ENCODE results near the gene AMBP.

Gene AMBP

GRCh38 chr9:114112778-114113584, 34.9 kb upstream of the AMBP start:
- no peak for DNase-seq
- H3K4me2 ChIP-seq (ENCODE audit: insufficient read depth, low read length), result no peak overlapping the region
- no peaks in the 10 kb centered on the region for H3K79me2 ChIP-seq (ENCODE audit: insufficient read depth, low read length)
- peaks cover 4% of the 10 kb centered on the region for H3K27me3 ChIP-seq (ENCODE audit: insufficient read depth, low read length, poor library complexity)
- H3K9me3 ChIP-seq (ENCODE audit: insufficient read depth, low read length, severe bottlenecking), result no peaks in the 10 kb centered on the region
- H3K4me1 ChIP-seq (ENCODE audit: insufficient read depth, low read length), result no peaks in the 10 kb centered on the region
- H3K9ac ChIP-seq (ENCODE audit: low read depth, low read length), result no peak overlapping the region
- no peak overlapping the region for H2AFZ ChIP-seq (ENCODE audit: low read depth, low read length)
- no peak overlapping the region for H3K27ac ChIP-seq (ENCODE audit: low read length)
- no peak for ATAC-seq (ENCODE audit: insufficient read depth, low read depth)
- no peaks in the 10 kb centered on the region for H4K20me1 ChIP-seq (ENCODE audit: insufficient read depth, low read length)
- H3K36me3 ChIP-seq (ENCODE audit: insufficient read depth, low read length), result no peaks in the 10 kb centered on the region
- H3K4me3 ChIP-seq (ENCODE audit: low read depth in 1 of 2, low read length in 2 of 2), result no peak overlapping the region
- TF ChIP-seq CTCF (IDR thresholded peaks at IDR 0.05; ENCODE audit: borderline replicate concordance, extremely low read depth, low read length, poor library complexity, severe bottlenecking) (no peak), EZH2 (IDR thresholded peaks at IDR 0.05; ENCODE audit: borderline replicate concordance, low read depth, low read length, severe bottlenecking) (no peak)

- no peaks in the 10 kb centered on the region for H3K79me2 ChIP-seq (ENCODE audit: insufficient read depth, low read length)
- TF ChIP-seq CTCF (IDR thresholded peaks at IDR 0.05; ENCODE audit: borderline replicate concordance, extremely low read depth, low read length, poor library complexity, severe bottlenecking) (no peak), EZH2 (IDR thresholded peaks at IDR 0.05; ENCODE audit: borderline replicate concordance, low read depth, low read length, severe bottlenecking) (no peak)
- no peak overlapping the region for H3K9ac ChIP-seq (ENCODE audit: low read depth, low read length)
- H2AFZ ChIP-seq (ENCODE audit: low read depth, low read length), result no peak overlapping the region
- H3K4me2 ChIP-seq (ENCODE audit: insufficient read depth, low read length), result no peak overlapping the region
- peaks cover 2% of the 10 kb centered on the region for H3K27me3 ChIP-seq (ENCODE audit: insufficient read depth, low read length, poor library complexity)
- DNase-seq, result no peak
- H3K4me1 ChIP-seq (ENCODE audit: insufficient read depth, low read length), result no peaks in the 10 kb centered on the region
- no peaks in the 10 kb centered on the region for H4K20me1 ChIP-seq (ENCODE audit: insufficient read depth, low read length)
- H3K27ac ChIP-seq (ENCODE audit: low read length), result no peak overlapping the region
- no peaks in the 10 kb centered on the region for H3K9me3 ChIP-seq (ENCODE audit: insufficient read depth, low read length, severe bottlenecking)
- no peak overlapping the region for H3K4me3 ChIP-seq (ENCODE audit: low read depth in 1 of 2, low read length in 2 of 2)
- no peaks in the 10 kb centered on the region for H3K36me3 ChIP-seq (ENCODE audit: insufficient read depth, low read length)
- ATAC-seq (ENCODE audit: insufficient read depth, low read depth), result no peak
Observed at GRCh38 chr9:114112325-114112724, 34.2 kb upstream of the AMBP start.

GRCh38 chr9:114110180-114110579, 32.1 kb upstream of the AMBP start:
- H3K79me2 ChIP-seq (ENCODE audit: insufficient read depth, low read length), result no peaks in the 10 kb centered on the region
- H3K4me3 ChIP-seq (ENCODE audit: low read depth in 1 of 2, low read length in 2 of 2), result no peak overlapping the region
- H3K9ac ChIP-seq (ENCODE audit: low read depth, low read length), result no peak overlapping the region
- no peak overlapping the region for H2AFZ ChIP-seq (ENCODE audit: low read depth, low read length)
- TF ChIP-seq CTCF (IDR thresholded peaks at IDR 0.05; ENCODE audit: borderline replicate concordance, extremely low read depth, low read length, poor library complexity, severe bottlenecking) (no peak), EZH2 (IDR thresholded peaks at IDR 0.05; ENCODE audit: borderline replicate concordance, low read depth, low read length, severe bottlenecking) (no peak)
- no peak overlapping the region for H3K27ac ChIP-seq (ENCODE audit: low read length)
- H4K20me1 ChIP-seq (ENCODE audit: insufficient read depth, low read length), result no peaks in the 10 kb centered on the region
- H3K27me3 ChIP-seq (ENCODE audit: insufficient read depth, low read length, poor library complexity), result peaks cover 2% of the 10 kb centered on the region
- no peaks in the 10 kb centered on the region for H3K4me1 ChIP-seq (ENCODE audit: insufficient read depth, low read length)
- no peaks in the 10 kb centered on the region for H3K36me3 ChIP-seq (ENCODE audit: insufficient read depth, low read length)
- ATAC-seq (ENCODE audit: insufficient read depth, low read depth) (no peak), DNase-seq (no peak)
- H3K9me3 ChIP-seq (ENCODE audit: insufficient read depth, low read length, severe bottlenecking), result no peaks in the 10 kb centered on the region
- H3K4me2 ChIP-seq (ENCODE audit: insufficient read depth, low read length), result no peak overlapping the region

All from DND-41 (cell line).